ENCODE measurements around the gene CREG2. TPM values are rescaled to one million over a fixed set of nuclear protein-coding genes. Genes with fewer than 3 reads are reported as not detected.

Gene CREG2
- total RNA-seq, 1 experiment from 2014 or later: 0.21 TPM

DNA sequence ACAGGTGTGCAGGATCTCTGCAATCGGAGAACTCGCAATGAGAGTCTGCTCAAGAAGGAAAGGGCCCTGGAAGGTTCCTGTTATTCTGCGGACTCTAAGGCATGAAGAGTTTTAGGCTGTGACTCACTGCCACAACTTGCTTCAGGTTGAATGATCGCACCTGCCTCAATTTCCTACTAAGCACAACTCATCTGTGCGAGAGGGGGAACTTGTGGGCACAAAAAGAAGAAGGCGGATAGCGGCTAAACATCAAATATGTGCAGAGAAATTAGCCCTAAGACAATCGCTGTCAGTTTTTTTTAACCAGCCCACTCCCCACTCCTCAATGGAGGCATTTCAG lies 14.0 kb upstream of the CREG2 start:
- BruUV-seq (replicated peaks): no TSS peak
- Histone ChIP-seq H3K9me3 (ENCODE audit: control insufficient read depth, insufficient read depth, low read depth, low read length) (no peaks in the 10 kb centered on the region), H3K36me3 (ENCODE audit: control insufficient read depth, insufficient read depth, low read length) (no peaks in the 10 kb centered on the region), H3K27me3 (ENCODE audit: control insufficient read depth, insufficient read depth, low read length) (peaks cover 11% of the 10 kb centered on the region), H3K4me1 (ENCODE audit: control insufficient read depth, insufficient read depth, low read length) (no peaks in the 10 kb centered on the region), H3K27ac (ENCODE audit: low read length) (no peak overlapping the region), H3K4me3 (ENCODE audit: low read depth in 2 of 2, low read length in 2 of 2) (no peak overlapping the region)
- in situ Hi-C loops (cut with HindIII; ENCODE audit: low pct_unique_long_range_greater_than_20kb, low sequenced_read_pairs): no loop called here
- POLR2A ChIA-PET: no interaction called here
- intact Hi-C loops (cut with micrococcal nuclease; ENCODE audit: unreplicated experiment): no loop called here
- no peak for TF ChIP-seq TCF7L2 (IDR thresholded peaks at IDR 0.05; ENCODE audit: low read depth, low read length)
- TF ChIP-seq, protein P1, sequence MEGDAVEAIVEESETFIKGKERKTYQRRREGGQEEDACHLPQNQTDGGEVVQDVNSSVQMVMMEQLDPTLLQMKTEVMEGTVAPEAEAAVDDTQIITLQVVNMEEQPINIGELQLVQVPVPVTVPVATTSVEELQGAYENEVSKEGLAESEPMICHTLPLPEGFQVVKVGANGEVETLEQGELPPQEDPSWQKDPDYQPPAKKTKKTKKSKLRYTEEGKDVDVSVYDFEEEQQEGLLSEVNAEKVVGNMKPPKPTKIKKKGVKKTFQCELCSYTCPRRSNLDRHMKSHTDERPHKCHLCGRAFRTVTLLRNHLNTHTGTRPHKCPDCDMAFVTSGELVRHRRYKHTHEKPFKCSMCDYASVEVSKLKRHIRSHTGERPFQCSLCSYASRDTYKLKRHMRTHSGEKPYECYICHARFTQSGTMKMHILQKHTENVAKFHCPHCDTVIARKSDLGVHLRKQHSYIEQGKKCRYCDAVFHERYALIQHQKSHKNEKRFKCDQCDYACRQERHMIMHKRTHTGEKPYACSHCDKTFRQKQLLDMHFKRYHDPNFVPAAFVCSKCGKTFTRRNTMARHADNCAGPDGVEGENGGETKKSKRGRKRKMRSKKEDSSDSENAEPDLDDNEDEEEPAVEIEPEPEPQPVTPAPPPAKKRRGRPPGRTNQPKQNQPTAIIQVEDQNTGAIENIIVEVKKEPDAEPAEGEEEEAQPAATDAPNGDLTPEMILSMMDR (IDR thresholded peaks at IDR 0.05): no peak
- TF ChIP-seq SIN3A (IDR thresholded peaks at IDR 0.05; ENCODE audit: borderline replicate concordance, insufficient read depth, low read depth, low read length): no peak
- TF ChIP-seq, protein P2, sequence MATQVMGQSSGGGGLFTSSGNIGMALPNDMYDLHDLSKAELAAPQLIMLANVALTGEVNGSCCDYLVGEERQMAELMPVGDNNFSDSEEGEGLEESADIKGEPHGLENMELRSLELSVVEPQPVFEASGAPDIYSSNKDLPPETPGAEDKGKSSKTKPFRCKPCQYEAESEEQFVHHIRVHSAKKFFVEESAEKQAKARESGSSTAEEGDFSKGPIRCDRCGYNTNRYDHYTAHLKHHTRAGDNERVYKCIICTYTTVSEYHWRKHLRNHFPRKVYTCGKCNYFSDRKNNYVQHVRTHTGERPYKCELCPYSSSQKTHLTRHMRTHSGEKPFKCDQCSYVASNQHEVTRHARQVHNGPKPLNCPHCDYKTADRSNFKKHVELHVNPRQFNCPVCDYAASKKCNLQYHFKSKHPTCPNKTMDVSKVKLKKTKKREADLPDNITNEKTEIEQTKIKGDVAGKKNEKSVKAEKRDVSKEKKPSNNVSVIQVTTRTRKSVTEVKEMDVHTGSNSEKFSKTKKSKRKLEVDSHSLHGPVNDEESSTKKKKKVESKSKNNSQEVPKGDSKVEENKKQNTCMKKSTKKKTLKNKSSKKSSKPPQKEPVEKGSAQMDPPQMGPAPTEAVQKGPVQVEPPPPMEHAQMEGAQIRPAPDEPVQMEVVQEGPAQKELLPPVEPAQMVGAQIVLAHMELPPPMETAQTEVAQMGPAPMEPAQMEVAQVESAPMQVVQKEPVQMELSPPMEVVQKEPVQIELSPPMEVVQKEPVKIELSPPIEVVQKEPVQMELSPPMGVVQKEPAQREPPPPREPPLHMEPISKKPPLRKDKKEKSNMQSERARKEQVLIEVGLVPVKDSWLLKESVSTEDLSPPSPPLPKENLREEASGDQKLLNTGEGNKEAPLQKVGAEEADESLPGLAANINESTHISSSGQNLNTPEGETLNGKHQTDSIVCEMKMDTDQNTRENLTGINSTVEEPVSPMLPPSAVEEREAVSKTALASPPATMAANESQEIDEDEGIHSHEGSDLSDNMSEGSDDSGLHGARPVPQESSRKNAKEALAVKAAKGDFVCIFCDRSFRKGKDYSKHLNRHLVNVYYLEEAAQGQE (IDR thresholded peaks at IDR 0.05; ENCODE audit: insufficient read depth in 1 of 2, low read depth in 2 of 2, low read length in 1 of 2): no peak
- ATAC-seq (no peak), DNase-seq (ENCODE audit: low read depth, low spot score) (no peak)
- CTCF ChIA-PET: no interaction called here

DNA sequence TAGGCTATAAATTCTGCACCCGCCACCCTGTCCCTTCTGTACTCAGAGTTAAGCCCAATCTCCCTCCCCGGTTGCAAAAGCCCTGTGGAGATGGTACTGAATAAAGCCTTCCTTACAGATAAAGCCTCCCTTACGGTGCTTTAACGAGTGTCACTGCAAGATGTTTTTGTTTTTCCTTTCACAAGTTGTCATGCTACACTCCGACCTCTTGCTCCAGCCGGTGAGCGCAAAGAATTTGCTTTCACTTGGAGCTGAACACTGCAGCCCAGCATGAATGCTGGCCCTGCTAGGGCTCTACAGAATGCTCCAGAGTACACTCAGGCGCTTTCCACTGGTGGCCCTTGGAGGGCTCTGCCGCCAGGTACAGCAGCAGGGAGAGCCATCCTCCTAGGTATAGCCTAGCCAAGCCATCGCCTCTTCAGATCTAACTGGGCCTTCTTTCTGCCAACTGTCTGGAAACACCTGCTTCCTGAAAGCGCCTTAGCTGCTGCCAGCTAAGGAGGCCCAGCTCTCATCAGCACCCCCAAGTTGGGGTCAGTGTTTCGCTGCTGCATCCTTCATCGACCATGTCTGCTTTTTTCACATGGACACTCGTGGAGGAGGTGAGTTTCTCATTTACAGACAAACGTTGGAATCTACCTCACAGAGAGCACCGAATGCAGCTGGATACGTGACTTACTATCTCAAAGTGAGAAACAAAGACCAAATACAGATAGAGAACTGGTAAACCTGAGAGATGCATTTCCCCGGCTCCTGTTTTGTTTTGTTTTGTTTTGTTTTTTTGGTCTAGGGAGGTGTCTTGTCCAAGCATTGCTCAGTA lies 13.4 kb upstream of the CREG2 start:
- H3K27me3 ChIP-seq (ENCODE audit: control insufficient read depth, insufficient read depth, low read length): peaks cover 11% of the 10 kb centered on the region
- in situ Hi-C loops (cut with HindIII; ENCODE audit: low pct_unique_long_range_greater_than_20kb, low sequenced_read_pairs) (no loop called here), intact Hi-C loops (cut with micrococcal nuclease; ENCODE audit: unreplicated experiment) (no loop called here)
- ATAC-seq (no peak), DNase-seq (ENCODE audit: low read depth, low spot score) (no peak)
- ChIA-PET POLR2A (no interaction called here), CTCF (no interaction called here)
- no TSS peak for BruUV-seq (replicated peaks)
- H3K27ac ChIP-seq (ENCODE audit: low read length): no peak overlapping the region
- no peaks in the 10 kb centered on the region for H3K4me1 ChIP-seq (ENCODE audit: control insufficient read depth, insufficient read depth, low read length)
- TF ChIP-seq, protein P2 (IDR thresholded peaks at IDR 0.05; ENCODE audit: insufficient read depth in 1 of 2, low read depth in 2 of 2, low read length in 1 of 2): no peak
- TF ChIP-seq, protein P1 (IDR thresholded peaks at IDR 0.05): no peak
- no peak for TF ChIP-seq SIN3A (IDR thresholded peaks at IDR 0.05; ENCODE audit: borderline replicate concordance, insufficient read depth, low read depth, low read length)
- TF ChIP-seq POLR2AphosphoS5 (IDR thresholded peaks at IDR 0.05; ENCODE audit: low read depth, low read length): no peak
- no peak for TF ChIP-seq TCF7L2 (IDR thresholded peaks at IDR 0.05; ENCODE audit: low read depth, low read length)
- no peaks in the 10 kb centered on the region for H3K9me3 ChIP-seq (ENCODE audit: control insufficient read depth, insufficient read depth, low read depth, low read length)
- H3K36me3 ChIP-seq (ENCODE audit: control insufficient read depth, insufficient read depth, low read length): no peaks in the 10 kb centered on the region
- H3K4me3 ChIP-seq (ENCODE audit: low read depth in 2 of 2, low read length in 2 of 2): no peak overlapping the region
